ENCODE data around the gene FAH. TPM values are rescaled to one million over a fixed set of nuclear protein-coding genes. Genes with fewer than 3 reads are reported as not detected.
A peak's percentile ranks its signal among the peaks of the same experiment; 100 is the strongest.

FAH gene
- total RNA-seq, 1 experiment from 2014 or later, result 38.0 TPM

DNA sequence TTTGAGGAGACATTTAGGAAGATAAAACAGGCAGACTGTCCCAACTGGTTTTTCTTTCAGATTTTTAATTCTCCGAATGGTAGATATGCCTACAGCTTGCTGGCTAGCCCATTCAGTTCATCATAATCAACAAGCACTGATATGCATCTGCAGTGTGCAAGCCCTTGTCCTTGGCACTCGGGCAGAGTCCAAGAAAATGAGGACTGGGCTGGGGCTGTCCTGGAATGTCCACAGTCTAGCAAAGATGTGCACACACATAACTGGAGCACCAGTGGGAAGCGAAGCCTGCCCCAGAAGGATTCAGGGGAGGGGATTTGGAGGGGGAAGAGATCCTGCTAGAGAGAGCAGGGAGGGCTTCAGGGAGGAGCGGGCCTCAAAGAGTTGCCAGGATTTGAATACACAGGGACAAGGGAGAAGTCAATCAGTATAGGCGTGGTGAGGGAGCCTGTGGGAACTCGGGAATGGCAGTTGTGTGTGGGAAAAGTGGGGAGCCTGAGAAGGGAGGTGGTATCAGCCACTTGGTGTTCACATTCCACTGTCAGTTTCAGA is 8.7 kb downstream of the FAH start:
- Histone ChIP-seq H3K9me3 (ENCODE audit: control insufficient read depth, insufficient read depth, low read depth, low read length) (no peaks in the 10 kb centered on the region), H3K4me1 (ENCODE audit: control insufficient read depth, insufficient read depth, low read length) (no peaks in the 10 kb centered on the region), H3K4me3 (ENCODE audit: low read depth in 2 of 2, low read length in 2 of 2) (no peak overlapping the region), H3K27ac (ENCODE audit: low read length) (no peak overlapping the region), H3K36me3 (ENCODE audit: control insufficient read depth, insufficient read depth, low read length) (no peaks in the 10 kb centered on the region), H3K27me3 (ENCODE audit: control insufficient read depth, insufficient read depth, low read length) (no peaks in the 10 kb centered on the region)
- DNase-seq (ENCODE audit: low read depth, low spot score) (no peak), ATAC-seq (no peak)
- CTCF ChIA-PET, result interaction anchor here (1.0 kb wide), 1 partner anchor 10 kb away, joined by 3 read pairs; no protein-coding TSS in a partner anchor
- in situ Hi-C loops (cut with HindIII; ENCODE audit: low pct_unique_long_range_greater_than_20kb, low sequenced_read_pairs), result no loop called here
- TF ChIP-seq TCF7L2 (IDR thresholded peaks at IDR 0.05; ENCODE audit: low read depth, low read length) (no peak), POLR2AphosphoS5 (IDR thresholded peaks at IDR 0.05; ENCODE audit: low read depth, low read length) (no peak), SIN3A (IDR thresholded peaks at IDR 0.05; ENCODE audit: borderline replicate concordance, insufficient read depth, low read depth, low read length) (no peak)
- TF ChIP-seq, protein P1, sequence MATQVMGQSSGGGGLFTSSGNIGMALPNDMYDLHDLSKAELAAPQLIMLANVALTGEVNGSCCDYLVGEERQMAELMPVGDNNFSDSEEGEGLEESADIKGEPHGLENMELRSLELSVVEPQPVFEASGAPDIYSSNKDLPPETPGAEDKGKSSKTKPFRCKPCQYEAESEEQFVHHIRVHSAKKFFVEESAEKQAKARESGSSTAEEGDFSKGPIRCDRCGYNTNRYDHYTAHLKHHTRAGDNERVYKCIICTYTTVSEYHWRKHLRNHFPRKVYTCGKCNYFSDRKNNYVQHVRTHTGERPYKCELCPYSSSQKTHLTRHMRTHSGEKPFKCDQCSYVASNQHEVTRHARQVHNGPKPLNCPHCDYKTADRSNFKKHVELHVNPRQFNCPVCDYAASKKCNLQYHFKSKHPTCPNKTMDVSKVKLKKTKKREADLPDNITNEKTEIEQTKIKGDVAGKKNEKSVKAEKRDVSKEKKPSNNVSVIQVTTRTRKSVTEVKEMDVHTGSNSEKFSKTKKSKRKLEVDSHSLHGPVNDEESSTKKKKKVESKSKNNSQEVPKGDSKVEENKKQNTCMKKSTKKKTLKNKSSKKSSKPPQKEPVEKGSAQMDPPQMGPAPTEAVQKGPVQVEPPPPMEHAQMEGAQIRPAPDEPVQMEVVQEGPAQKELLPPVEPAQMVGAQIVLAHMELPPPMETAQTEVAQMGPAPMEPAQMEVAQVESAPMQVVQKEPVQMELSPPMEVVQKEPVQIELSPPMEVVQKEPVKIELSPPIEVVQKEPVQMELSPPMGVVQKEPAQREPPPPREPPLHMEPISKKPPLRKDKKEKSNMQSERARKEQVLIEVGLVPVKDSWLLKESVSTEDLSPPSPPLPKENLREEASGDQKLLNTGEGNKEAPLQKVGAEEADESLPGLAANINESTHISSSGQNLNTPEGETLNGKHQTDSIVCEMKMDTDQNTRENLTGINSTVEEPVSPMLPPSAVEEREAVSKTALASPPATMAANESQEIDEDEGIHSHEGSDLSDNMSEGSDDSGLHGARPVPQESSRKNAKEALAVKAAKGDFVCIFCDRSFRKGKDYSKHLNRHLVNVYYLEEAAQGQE (IDR thresholded peaks at IDR 0.05; ENCODE audit: insufficient read depth in 1 of 2, low read depth in 2 of 2, low read length in 1 of 2), result no peak
- TF ChIP-seq, protein P2, sequence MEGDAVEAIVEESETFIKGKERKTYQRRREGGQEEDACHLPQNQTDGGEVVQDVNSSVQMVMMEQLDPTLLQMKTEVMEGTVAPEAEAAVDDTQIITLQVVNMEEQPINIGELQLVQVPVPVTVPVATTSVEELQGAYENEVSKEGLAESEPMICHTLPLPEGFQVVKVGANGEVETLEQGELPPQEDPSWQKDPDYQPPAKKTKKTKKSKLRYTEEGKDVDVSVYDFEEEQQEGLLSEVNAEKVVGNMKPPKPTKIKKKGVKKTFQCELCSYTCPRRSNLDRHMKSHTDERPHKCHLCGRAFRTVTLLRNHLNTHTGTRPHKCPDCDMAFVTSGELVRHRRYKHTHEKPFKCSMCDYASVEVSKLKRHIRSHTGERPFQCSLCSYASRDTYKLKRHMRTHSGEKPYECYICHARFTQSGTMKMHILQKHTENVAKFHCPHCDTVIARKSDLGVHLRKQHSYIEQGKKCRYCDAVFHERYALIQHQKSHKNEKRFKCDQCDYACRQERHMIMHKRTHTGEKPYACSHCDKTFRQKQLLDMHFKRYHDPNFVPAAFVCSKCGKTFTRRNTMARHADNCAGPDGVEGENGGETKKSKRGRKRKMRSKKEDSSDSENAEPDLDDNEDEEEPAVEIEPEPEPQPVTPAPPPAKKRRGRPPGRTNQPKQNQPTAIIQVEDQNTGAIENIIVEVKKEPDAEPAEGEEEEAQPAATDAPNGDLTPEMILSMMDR (IDR thresholded peaks at IDR 0.05), result no peak
- no TSS peak for BruUV-seq (replicated peaks)
- intact Hi-C loops (cut with micrococcal nuclease; ENCODE audit: unreplicated experiment), result no loop called here
- POLR2A ChIA-PET, result interaction anchor here (0.7 kb wide), 1 partner anchor 278 kb away, joined by 5 read pairs; no protein-coding TSS in a partner anchor

DNA sequence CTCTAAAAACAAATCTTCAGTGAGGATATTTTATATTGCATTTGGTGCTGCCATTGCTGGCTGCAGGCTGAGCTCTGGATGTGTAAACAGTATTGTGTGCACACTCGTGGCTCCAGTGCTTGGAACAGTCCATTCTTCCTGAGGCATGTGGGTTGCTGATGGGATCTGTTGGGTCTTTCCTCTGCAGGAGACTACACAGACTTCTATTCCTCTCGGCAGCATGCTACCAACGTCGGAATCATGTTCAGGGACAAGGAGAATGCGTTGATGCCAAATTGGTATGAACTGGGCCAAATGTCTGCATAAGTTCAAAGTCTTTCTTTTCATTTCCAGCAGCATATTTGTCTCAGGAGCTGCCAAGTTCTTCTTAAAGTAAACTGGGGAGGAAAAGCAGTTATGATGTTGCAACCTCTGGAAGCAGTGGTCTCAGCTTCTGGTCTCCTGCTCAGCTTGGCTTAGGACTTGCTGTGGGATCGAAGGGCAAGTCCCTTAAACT is 9.3 kb downstream of the FAH start:
- Histone ChIP-seq H3K4me1 (ENCODE audit: control insufficient read depth, insufficient read depth, low read length) (no peaks in the 10 kb centered on the region), H3K36me3 (ENCODE audit: control insufficient read depth, insufficient read depth, low read length) (no peaks in the 10 kb centered on the region), H3K27ac (ENCODE audit: low read length) (no peak overlapping the region), H3K9me3 (ENCODE audit: control insufficient read depth, insufficient read depth, low read depth, low read length) (no peaks in the 10 kb centered on the region), H3K27me3 (ENCODE audit: control insufficient read depth, insufficient read depth, low read length) (no peaks in the 10 kb centered on the region), H3K4me3 (ENCODE audit: low read depth in 2 of 2, low read length in 2 of 2) (no peak overlapping the region)
- DNase-seq (ENCODE audit: low read depth, low spot score) (no peak), ATAC-seq (no peak)
- TF ChIP-seq SIN3A (IDR thresholded peaks at IDR 0.05; ENCODE audit: borderline replicate concordance, insufficient read depth, low read depth, low read length) (no peak), POLR2AphosphoS5 (IDR thresholded peaks at IDR 0.05; ENCODE audit: low read depth, low read length) (no peak), TCF7L2 (IDR thresholded peaks at IDR 0.05; ENCODE audit: low read depth, low read length) (no peak)
- TF ChIP-seq, protein P1 (IDR thresholded peaks at IDR 0.05; ENCODE audit: insufficient read depth in 1 of 2, low read depth in 2 of 2, low read length in 1 of 2), result no peak
- TF ChIP-seq, protein P2 (IDR thresholded peaks at IDR 0.05), result no peak
- TSS peak; percentile 11 for BruUV-seq (replicated peaks)
- intact Hi-C loops (cut with micrococcal nuclease; ENCODE audit: unreplicated experiment), result no loop called here
- POLR2A ChIA-PET, result no interaction called here
- in situ Hi-C loops (cut with HindIII; ENCODE audit: low pct_unique_long_range_greater_than_20kb, low sequenced_read_pairs), result no loop called here
- CTCF ChIA-PET, result interaction anchor here (1.0 kb wide), 1 partner anchor 10 kb away, joined by 3 read pairs; no protein-coding TSS in a partner anchor
